ENCODE measurements around the gene TMEM256. TPM values are rescaled to one million over a fixed set of nuclear protein-coding genes. Genes with fewer than 3 reads are reported as not detected.

Gene TMEM256
- total and polyA plus RNA-seq, 9 of the 15 experiments (the other 6 are each of a cell fraction or from before 2014, with no cell fraction given), result 43.4 to 177 (median 68.5) TPM

GRCh38 chr17:7443499-7444485, 39.9 kb upstream of the TMEM256 start:
- CTCF ChIA-PET (ENCODE audit: low intra/inter-chr PET ratio), result interaction anchor here (0.6 kb wide), 1 partner anchor 224 kb away, joined by 3 read pairs; no protein-coding TSS in a partner anchor
- POLR2A ChIA-PET, result interaction anchor here (0.6 to 1.7 kb wide), 7 partner anchors 8 to 53 kb away, joined by 3 to 7 read pairs (median 3); partner anchors contain the start of genes POLR2A and TMEM102
- H3K4me3 ChIP-seq, result no peak overlapping the region
- no peaks in the 10 kb centered on the region for H3K79me2 ChIP-seq (ENCODE audit: control insufficient read depth, insufficient read depth, low read length)
- DNase-seq (ENCODE audit: extremely low read depth in 1 of 4, low spot score in 3 of 4) (no peak), FAIRE-seq (no peak), ATAC-seq (no peak)
- H2AFZ ChIP-seq (ENCODE audit: low read depth, low read length), result no peak overlapping the region
- no peak overlapping the region; a peak in 1 of 4 replicates for H3K9ac ChIP-seq (ENCODE audit: insufficient read depth in 1 of 2, low read depth in 2 of 2, low read length in 2 of 2)
- H4K20me1 ChIP-seq (replicated peaks; ENCODE audit: control insufficient read depth, insufficient read depth, low read length), result no peaks in the 10 kb centered on the region
- H3K9me3 ChIP-seq (replicated peaks; ENCODE audit: control insufficient read depth, insufficient read depth, low read depth, low read length), result no peaks in the 10 kb centered on the region
- BruUV-seq (replicated peaks), result no TSS peak
- in situ Hi-C loops (cut with MboI), result no loop called here
- peaks cover 3% of the 10 kb centered on the region for H3K9me1 ChIP-seq (ENCODE audit: control insufficient read depth, insufficient read depth, low read length)
- H3K4me1 ChIP-seq (replicated peaks in 1 of 2; ENCODE audit: control insufficient read depth in 2 of 2, insufficient read depth in 2 of 2, low read length in 2 of 2), result peaks cover 15 to 56% of the 10 kb centered on the region in 2 experiments; a peak in 4 of 5 replicates
- H3K36me3 ChIP-seq (ENCODE audit: control insufficient read depth, insufficient read depth, low read length), result no peaks in the 10 kb centered on the region
- H3K27me3 ChIP-seq (ENCODE audit: control insufficient read depth in 2 of 2, insufficient read depth in 2 of 2, low read length in 2 of 2), result no peaks in the 10 kb centered on the region
- no peak overlapping the region for H3K4me2 ChIP-seq (ENCODE audit: insufficient read depth, low read length)
- intact Hi-C loops (cut with micrococcal nuclease), result no loop called here
- 75% methylated on average over 6 of the region's 7 CpGs for WGBS (ENCODE audit: insufficient coverage, low coverage, missing lambda C conversion rate)
- H3K27ac ChIP-seq (ENCODE audit: extremely low read depth, low read depth, low read length), result no peak overlapping the region
- TF ChIP-seq ZNF318 (IDR thresholded peaks at IDR 0.05; ENCODE audit: borderline replicate concordance in 1 of 2, low read depth in 1 of 2) (no peak), ARNT (IDR thresholded peaks at IDR 0.05) (0 out of 4 replicates have a peak, but pooled peaks of 1 of the 2 experiments have one; percentile 60)
